Fibroblast of lung (primary cell): ENCODE measurements around the gene ALPP. TPM values are rescaled to one million over a fixed set of nuclear protein-coding genes. Genes with fewer than 3 reads are reported as not detected.
"Not testable (repeated sequence)": the region's sequence is repeated elsewhere in the genome, so short reads cannot be mapped to it uniquely, and the experiment has no call there.

Experiments used
- DNase-seq, 2 donors: peaks; one replicate each; pipeline versions ENCODE4 v3.0.0 to v3.0.0-alpha.2; 2010; ENCODE audit warnings: low read depth in 2 of 2
- H2AFZ ChIP-seq: 2 replicates; pipeline ENCODE4 v1.5.1; 2012; ENCODE audit warnings: low read length, control low read depth, inconsistent platforms
- H3K27ac ChIP-seq: 2 replicates; pipeline ENCODE4 v1.5.1; 2011; ENCODE audit warnings: low read length, control low read depth; ENCODE audit not compliant: insufficient read depth
- H3K27me3 ChIP-seq: 2 replicates; pipeline ENCODE4 v1.5.1; 2011; ENCODE audit warnings: mild to moderate bottlenecking, low read length; ENCODE audit not compliant: control insufficient read depth, insufficient read depth
- H3K36me3 ChIP-seq: 2 replicates; pipeline ENCODE4 v1.5.1; 2011; ENCODE audit warnings: low read length; ENCODE audit not compliant: control insufficient read depth, insufficient read depth
- H3K4me1 ChIP-seq: 2 replicates; pipeline ENCODE4 v1.5.1; 2011; ENCODE audit warnings: low read length; ENCODE audit not compliant: control insufficient read depth, insufficient read depth; ENCODE audit errors: extremely low read depth
- H3K4me2 ChIP-seq: 2 replicates; pipeline ENCODE4 v1.5.1; 2011; ENCODE audit warnings: low read length, control low read depth; ENCODE audit not compliant: insufficient read depth; ENCODE audit errors: extremely low read depth
- H3K4me3 ChIP-seq, 4 experiments: fragments of 200-600 bp in 1 of 4; sonication (generic) in 1 of 4; replicated peaks in 1 of 4; 2 replicates each; pipeline ENCODE4 v1.5.1; 2011 to 2016; ENCODE audit warnings: low read length in 4 of 4, low read depth in 3 of 4, mild to moderate bottlenecking in 3 of 4, control low read depth in 2 of 4, inconsistent platforms in 1 of 4, mixed read lengths in 1 of 4; ENCODE audit not compliant: insufficient read depth in 1 of 4; ENCODE audit errors: control extremely low read depth in 1 of 4
- H3K79me2 ChIP-seq: 2 replicates; pipeline ENCODE4 v1.5.1; 2012; ENCODE audit warnings: mild to moderate bottlenecking, low read length, inconsistent platforms; ENCODE audit not compliant: control insufficient read depth, insufficient read depth
- H3K9ac ChIP-seq: 2 replicates; pipeline ENCODE4 v1.5.1; 2011; ENCODE audit warnings: mild to moderate bottlenecking, low read length, control low read depth; ENCODE audit not compliant: insufficient read depth
- H3K9me3 ChIP-seq: 2 replicates; pipeline ENCODE4 v1.5.1; 2012; ENCODE audit warnings: low read depth, low read length; ENCODE audit not compliant: control insufficient read depth, insufficient read depth
- H4K20me1 ChIP-seq: 2 replicates; pipeline ENCODE4 v1.5.1; 2011; ENCODE audit warnings: low read length; ENCODE audit not compliant: control insufficient read depth, insufficient read depth; ENCODE audit errors: extremely low read depth
- CTCF ChIP-seq, 2 donors: IDR thresholded peaks in 1 of 2; conservative IDR thresholded peaks in 1 of 2; 1 replicate in 1 of 2; 2 replicates in 1 of 2; pipeline ENCODE4 v1.5.1; 2011 to 2012; ENCODE audit warnings: low read length in 2 of 2, control low read depth in 1 of 2, inconsistent platforms in 1 of 2, low read depth in 1 of 2, mild to moderate bottlenecking in 1 of 2
- EZH2 ChIP-seq: IDR thresholded peaks from 2 replicates; pipeline ENCODE4 v1.5.1; 2012; ENCODE audit warnings: low read length, control low read depth, mild to moderate bottlenecking; ENCODE audit errors: missing control alignments
- polyA plus RNA-seq, 2 donors: library from polyadenylated mRNA; depleted of rRNA in 1 of 2; stranded (reverse) in 1 of 2; unstranded in 1 of 2; fragments of >200 nt; gene quantifications; 2 replicates each; pipeline ENCODE4 v1.2.1, GENCODE V29; 2011 to 2012; ENCODE audit warnings: missing spikeins in 1 of 2
- total RNA-seq: library from RNA; depleted of rRNA; stranded (reverse); fragments of >200 nt; gene quantifications from 2 replicates; pipeline ENCODE4 v1.2.1, GENCODE V29; 2014

ALPP gene
- total and polyA plus RNA-seq, 2 donors (not counting 1 experiment from before 2014, with no cell fraction given), result not detected

- H3K9me3 ChIP-seq, DNase-seq, H3K4me3 ChIP-seq, H3K9ac ChIP-seq, H4K20me1 ChIP-seq, H3K79me2 ChIP-seq, H3K27me3 ChIP-seq, H3K4me2 ChIP-seq, H2AFZ ChIP-seq, H3K4me1 ChIP-seq, H3K36me3 ChIP-seq, H3K27ac ChIP-seq: not testable (repeated sequence)
Observed at GRCh38 chr2:232332244-232332939, 46.2 kb upstream of the ALPP start.

GRCh38 chr2:232332940-232333259 is 45.7 kb upstream of the ALPP start:
- Histone ChIP-seq H3K27ac (no peak overlapping the region), H3K27me3 (no peaks in the 10 kb centered on the region), H4K20me1 (no peaks in the 10 kb centered on the region), H3K9ac (no peak overlapping the region), H3K4me2 (no peak overlapping the region), H3K4me3 (no peak overlapping the region), H3K36me3 (no peaks in the 10 kb centered on the region), H3K9me3 (no peaks in the 10 kb centered on the region), H3K4me1 (no peaks in the 10 kb centered on the region), H3K79me2 (no peaks in the 10 kb centered on the region), H2AFZ (no peak overlapping the region)
- no peak for DNase-seq
- TF ChIP-seq CTCF (conservative IDR thresholded peaks at IDR 0.05 in 1 of 2, IDR thresholded peaks at IDR 0.05 in 1 of 2; ENCODE audit: low read depth in 1 of 2, low read length in 2 of 2), result no peak

- no peak overlapping the region for H2AFZ ChIP-seq
- no peak overlapping the region for H3K4me3 ChIP-seq
- H3K27ac ChIP-seq, result no peak overlapping the region
- no peak for TF ChIP-seq EZH2
- peak; percentile 20 to 54 for TF ChIP-seq CTCF (conservative IDR thresholded peaks at IDR 0.05 in 1 of 2, IDR thresholded peaks at IDR 0.05 in 1 of 2; ENCODE audit: low read depth in 1 of 2, low read length in 2 of 2)
- no peaks in the 10 kb centered on the region for H3K9me3 ChIP-seq
- H3K4me2 ChIP-seq, result no peak overlapping the region
- H4K20me1 ChIP-seq, result no peaks in the 10 kb centered on the region
- H3K9ac ChIP-seq, result no peak overlapping the region
- no peaks in the 10 kb centered on the region for H3K4me1 ChIP-seq
- no peak for DNase-seq
- H3K27me3 ChIP-seq, result no peaks in the 10 kb centered on the region
- H3K36me3 ChIP-seq, result no peaks in the 10 kb centered on the region
- H3K79me2 ChIP-seq, result no peaks in the 10 kb centered on the region
Observed at GRCh38 chr2:232333361-232334135, 45.0 kb upstream of the ALPP start.

GRCh38 chr2:232334136-232334884 is 44.2 kb upstream of the ALPP start:
- H3K4me2 ChIP-seq, H3K36me3 ChIP-seq, H3K9ac ChIP-seq, H3K27ac ChIP-seq, H3K4me1 ChIP-seq, H3K9me3 ChIP-seq, H4K20me1 ChIP-seq, H3K79me2 ChIP-seq, H2AFZ ChIP-seq, DNase-seq, H3K4me3 ChIP-seq, H3K27me3 ChIP-seq: not testable (repeated sequence)

- not testable (repeated sequence) for H3K79me2 ChIP-seq, DNase-seq, H3K9me3 ChIP-seq, H3K27ac ChIP-seq, H3K9ac ChIP-seq, H3K27me3 ChIP-seq, H3K4me1 ChIP-seq, H3K4me2 ChIP-seq, H3K36me3 ChIP-seq, H2AFZ ChIP-seq, H3K4me3 ChIP-seq, H4K20me1 ChIP-seq
Observed at GRCh38 chr2:232334885-232335205, 43.7 kb upstream of the ALPP start.
